K562 treated with DMSO at 1 percent for 12 hours (cell line): Measurements from ENCODE around the gene MNS1. TPM values are rescaled to one million over a fixed set of nuclear protein-coding genes. Genes with fewer than 3 reads are reported as not detected.

ENCODE experiments used
- total RNA-seq: library from RNA; unstranded; fragments of 300-600 nt; gene quantifications from 2 replicates; pipeline ENCODE4 v1.2.3, GENCODE V29; 2022; ENCODE audit not compliant: insufficient read depth

Gene MNS1
- 2.7 and 6.5 TPM in 2 replicates for total RNA-seq

DNA sequence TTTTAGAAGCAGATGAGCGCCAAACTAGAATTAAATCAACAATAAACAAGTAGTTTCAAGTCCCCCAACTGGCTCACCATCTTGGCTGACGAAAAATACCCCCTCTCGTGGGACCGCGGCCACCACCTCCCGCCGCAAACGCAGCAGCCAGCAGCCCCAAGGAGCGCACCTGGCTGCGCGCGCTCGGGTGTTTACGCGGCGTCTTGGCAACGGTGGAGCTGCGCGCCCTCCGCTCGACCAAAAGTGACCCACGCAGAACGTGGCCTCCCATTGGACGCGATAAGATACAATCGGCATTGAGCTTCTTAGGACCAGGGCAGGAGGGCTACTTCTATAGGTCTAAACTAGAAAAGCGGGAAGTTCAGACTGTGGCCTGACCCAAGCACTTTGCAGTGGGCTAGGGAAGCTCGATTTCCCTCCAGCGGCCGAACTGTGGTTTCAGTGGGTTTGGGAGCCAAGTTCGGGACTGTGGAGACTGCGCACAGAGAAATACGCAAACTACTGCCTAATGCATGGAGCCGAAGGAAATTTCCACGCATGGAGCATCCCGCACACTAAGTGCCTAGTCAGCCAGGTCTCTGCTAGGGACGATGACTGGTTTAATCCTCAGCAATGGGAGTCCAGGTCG lies at the start of gene MNS1:
TSS of gene MNS1 (minus strand) at position 245 of the 628 bp plus-strand sequence. CDS start at position 80, 165 bp downstream.

Other genes starting within 250 kb of the MNS1 start
- 1.0 and 11.6 TPM in 2 replicates for gene RFX7, start 221.3 kb downstream of the MNS1 start, total RNA-seq
- 1.0 and 3.7 TPM in 2 replicates for gene TEX9, start 99.7 kb downstream of the MNS1 start, total RNA-seq